ENCODE measurements around the gene NWD2.

DNA sequence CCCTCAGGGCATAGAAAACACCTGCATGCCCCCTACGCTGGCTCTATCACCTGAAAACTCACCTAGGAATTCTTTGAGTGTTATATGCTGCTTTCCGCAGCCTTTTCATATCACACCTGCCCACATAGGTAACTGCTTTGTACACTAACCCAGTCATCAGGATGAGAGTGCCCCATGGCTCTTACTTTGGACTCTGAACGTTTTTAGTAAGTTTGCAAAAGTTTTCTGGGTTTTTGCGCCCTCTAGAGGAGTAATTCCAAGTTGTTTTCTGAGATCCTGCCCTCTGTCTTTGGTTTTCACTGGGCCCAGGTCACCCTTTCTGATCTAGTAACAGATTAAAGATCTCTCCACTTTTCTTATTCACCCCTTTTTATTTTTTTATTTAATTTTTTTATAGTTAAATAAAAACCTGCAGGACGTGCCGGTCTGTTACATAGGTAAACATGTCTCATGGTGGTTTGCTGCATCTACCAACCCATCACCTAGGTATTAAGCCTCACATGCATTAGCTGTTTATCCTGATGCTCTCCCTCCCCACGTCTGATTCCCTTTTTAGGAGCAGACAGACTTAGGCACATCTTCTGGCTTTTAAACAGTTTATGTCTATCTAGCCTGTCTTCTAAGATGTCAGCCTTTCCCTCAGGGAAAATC is 139.2 kb downstream of the NWD2 start:
- peak; percentile 34 to 58 (median 50) for TF ChIP-seq CTCF (IDR thresholded peaks at IDR 0.05)
- no peak for TF ChIP-seq POLR2A (IDR thresholded peaks at IDR 0.05)
